GOT3 (cell line): ENCODE results near the gene TRPC3.

ENCODE experiments used
- DNase-seq: peaks from one replicate; lab custom pipeline; 2025; ENCODE audit warnings: mixed read lengths; lab: John Stamatoyannopoulos, UW

Gene TRPC3

DNA sequence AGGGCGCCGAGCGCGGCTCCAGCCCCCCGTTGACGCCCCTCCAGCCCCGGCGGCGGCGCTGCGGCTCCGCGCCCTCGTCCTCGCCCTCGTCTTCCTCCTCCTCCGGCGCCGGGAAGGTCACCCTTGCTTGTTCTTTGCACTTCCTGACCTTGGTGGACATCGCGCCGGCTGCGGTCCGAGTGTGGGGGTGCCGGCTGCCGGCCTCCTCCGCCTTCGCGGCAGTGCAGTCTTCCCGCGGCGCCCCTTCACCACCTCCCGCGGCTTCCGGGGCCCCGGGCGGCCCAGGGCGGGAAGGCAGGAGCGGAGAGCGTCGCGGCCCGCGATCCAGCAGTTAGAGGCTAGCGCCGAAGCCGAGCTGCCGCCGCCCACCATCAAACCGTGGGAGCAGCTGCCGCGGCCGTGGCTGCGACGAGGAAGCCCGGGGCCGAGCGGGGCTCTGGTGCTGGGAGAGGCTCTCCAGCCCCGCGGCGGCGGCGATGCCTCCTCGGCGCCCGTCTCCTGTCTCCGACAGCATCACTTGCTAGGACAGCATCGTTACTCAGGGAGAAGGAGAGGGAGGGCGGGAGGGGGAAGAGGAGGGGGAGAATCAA, at the start of gene TRPC3:
Gene TRPC3, minus strand, starts transcription at position 540 of the 590 bp plus-strand sequence. Its CDS starts 380 bp downstream, at position 160.
- no peak for DNase-seq

DNA sequence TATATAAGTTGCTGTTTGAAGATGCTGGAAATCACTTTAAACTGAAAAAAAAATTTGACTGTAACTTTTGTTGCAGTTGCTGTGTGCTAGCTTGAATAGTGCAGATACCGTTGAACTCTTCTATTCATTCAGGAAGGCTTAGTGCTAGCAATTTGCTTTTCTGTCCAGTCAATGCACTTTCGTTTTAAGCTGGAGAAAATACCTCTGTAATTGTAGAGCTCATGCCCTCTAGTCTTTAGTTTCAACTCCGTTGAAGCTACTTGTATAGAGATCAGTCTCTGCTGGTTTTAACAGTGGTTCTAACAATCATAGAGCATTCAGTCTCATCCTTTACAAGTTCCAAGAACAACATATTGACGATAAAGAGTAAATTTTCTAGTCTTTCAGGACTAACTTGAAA, 49.0 kb upstream of the TRPC3 start:
- DNase-seq, result no peak

DNA sequence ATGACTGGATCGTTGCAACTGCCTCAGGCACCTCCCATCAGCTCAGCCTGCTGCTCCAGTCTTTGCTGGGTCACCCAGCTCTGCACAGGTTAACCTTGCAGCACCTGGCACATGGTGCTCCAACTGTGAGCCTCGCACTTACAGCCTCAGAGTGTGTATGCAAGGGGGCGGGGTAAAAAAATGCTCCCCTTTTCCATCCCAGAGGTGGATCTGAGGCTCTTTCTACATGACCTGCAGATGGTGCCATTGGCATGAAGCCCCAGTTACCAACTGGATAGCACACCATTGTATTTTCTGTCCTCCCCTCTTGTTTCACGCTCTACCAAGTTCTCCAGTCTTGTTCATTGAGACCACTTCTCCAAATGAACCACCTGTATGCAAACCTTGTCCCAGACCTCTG, 46.2 kb upstream of the TRPC3 start:
- DNase-seq, result no peak

DNA sequence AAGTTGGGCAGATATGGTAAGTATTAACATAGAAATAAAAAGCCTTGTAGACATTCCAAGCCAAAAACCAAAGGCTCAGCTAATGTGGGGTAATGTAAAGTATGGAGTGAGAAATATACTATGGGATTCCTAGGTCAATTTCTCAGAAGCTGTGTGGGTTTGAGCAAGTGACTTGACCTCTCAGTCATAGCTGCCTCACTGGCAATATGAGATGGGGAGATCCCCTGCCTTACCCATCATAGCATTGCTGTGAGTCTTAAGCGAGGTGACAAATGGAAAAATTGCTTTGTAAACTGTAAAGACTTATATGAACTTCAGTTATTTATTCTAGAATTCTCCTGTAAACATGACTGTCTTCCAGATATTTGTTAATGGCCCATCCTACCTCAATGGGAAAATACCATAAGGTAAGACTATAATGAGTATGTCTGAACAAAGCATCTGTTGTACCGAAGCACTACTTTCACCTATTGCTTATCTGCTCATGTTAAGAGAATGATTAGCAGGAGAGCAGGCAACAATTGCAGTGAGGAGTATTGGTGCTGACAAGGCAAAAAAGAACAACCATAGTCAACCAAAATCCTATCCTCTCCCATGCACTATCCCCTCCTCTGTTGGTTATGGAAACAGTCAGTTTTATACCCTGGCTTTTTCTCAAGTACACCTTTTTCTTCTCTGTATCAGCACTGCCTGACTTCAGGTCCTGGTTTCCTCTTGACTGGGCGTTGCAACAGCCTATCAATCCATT, 44.1 kb upstream of the TRPC3 start:
- DNase-seq, result no peak

- DNase-seq, result no peak
Observed at GRCh38 chr4:121991968-121992367, 40.1 kb upstream of the TRPC3 start.

DNA sequence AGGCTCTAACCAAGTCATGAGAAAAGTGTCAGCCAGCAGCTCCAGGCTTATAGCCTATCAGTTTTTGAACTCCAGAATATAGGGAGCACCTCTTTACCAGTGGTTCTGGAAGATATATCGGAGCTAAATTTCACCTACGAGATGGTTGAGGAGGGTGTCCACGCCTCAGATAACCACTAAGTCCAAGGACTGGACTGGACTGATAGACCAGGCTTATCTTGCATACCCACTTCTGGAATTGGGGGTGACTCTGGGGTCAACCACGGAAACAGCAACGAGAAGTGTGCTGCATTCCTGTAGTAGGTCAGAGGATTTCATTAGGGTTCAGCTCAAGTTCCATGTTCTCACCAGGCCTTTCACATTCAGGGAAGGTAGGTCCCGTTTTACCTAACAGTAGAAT, 38.6 kb upstream of the TRPC3 start:
- DNase-seq, result no peak

GRCh38 chr4:121989715-121990114, 37.9 kb upstream of the TRPC3 start:
- no peak for DNase-seq

DNA sequence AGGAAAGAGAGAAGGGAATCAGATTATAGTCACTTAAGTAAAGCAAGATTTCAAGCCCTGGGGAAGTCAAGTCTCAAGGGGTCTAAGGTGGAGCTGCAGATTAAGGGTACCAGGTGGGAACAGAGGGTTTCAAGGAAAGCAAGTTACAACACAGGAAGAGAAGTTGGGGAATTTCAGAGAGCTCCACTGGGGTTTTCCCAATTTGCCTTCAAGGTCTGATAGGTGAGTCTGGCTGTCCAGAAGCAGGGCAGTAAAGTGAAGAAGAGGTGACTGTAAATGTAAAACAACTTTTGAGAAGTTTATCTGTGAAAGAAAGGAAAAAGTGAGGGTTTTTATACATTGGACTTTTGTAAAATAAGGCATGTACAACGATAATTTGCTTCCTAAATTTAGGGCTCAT, 37.1 kb upstream of the TRPC3 start:
- no peak for DNase-seq

DNA sequence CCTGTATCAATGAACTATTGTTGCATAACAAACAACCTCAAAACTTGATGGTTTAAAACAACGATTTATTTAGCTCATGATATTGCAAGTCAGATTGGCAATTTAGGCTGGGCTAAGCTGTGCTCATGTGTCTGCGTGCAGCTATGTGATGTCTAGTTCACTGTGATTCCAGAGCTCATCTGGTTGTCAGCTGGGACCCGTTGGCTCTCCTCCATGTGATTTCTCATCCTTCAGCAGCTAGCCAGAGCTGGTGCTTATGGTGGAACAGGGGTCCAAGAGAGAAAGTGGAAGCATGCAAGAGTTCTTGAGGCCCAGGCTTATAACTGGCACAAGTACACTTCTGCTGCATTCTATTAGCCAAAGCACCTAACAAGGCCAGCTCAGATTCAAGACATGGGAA, 28.8 kb upstream of the TRPC3 start:
- DNase-seq, result no peak

- DNase-seq, result no peak
Observed at GRCh38 chr4:121978172-121978516, 26.3 kb upstream of the TRPC3 start.

DNA sequence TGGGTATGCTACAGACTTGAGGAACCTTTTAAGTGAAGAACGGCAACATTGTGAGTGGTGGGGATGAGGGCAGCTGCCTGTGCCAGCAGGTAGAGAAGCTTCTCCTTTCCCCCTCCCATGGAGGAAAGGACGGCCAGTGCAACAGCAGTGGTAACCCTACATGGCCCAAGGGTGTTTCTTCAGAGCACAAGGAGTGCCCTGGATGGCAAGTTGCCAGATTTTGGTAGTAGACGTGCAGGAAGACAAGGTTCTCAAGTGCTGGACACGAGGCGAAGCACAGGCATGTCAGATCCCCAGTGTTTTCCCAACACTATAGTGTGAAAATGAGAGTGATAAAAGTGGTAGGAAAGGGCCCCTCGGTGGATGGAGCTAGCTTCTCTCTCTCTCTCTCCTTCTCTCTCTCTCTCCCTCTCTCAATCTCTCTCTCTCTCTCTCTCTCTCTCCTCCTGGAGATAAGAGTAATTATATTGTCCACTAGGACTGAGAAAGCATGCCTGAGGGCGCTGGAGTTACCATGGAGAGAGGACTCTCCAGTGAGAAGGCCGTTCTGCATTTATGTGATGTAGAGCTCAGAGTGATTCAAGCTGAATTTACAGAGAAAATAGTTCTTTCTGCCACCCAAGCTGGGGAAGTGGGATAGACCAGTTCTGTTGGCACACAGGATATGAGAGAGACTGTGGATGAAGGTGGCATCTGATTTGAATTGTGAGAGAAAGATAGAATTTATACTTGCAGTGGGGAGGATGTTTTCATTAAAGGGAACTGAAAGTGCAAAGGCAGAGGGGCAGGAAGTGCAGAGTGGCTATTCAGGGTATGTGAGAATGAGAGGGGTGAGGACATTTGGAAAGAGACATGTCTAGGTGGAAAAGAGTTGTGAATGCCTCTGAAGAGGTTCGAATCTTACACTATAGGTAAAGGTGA, 25.7 kb upstream of the TRPC3 start:
- no peak for DNase-seq

DNA sequence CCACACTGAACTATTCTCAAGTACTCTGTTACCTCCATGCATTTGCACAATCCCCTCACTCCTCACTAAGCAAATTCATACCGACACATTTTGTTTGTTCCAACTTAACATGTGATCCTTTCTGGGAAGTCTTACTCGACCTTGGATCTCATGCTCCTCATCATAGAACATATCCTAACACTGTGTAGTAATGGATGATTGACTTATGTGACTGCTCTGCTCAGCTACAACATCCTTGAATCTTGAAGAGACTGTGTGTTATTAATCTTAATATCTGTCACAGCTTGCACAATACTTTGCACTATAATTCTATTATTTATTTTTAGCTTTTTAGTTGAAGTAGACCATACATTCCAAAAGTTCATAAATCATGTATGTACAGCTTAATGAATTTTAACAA, 23.9 kb upstream of the TRPC3 start:
- no peak for DNase-seq

DNA sequence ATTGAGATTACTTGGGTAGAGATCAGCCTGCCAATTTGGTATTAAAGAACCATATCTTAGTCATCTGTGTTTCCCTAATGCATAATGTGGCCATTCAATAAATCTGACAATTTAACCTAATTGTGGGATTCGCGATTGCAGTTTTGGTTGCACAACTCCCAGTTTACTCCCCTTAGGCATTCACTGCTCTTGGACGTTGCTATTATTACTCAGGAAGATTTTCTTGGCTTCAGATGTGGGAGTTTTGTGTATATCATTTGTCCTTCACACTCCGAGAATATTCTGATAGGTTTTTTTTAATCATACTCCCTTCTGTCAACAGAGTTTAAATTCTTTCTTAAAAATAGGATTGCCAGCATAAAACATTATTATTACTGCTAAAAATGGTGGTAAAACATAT, 22.0 kb upstream of the TRPC3 start:
- DNase-seq, result no peak

DNA sequence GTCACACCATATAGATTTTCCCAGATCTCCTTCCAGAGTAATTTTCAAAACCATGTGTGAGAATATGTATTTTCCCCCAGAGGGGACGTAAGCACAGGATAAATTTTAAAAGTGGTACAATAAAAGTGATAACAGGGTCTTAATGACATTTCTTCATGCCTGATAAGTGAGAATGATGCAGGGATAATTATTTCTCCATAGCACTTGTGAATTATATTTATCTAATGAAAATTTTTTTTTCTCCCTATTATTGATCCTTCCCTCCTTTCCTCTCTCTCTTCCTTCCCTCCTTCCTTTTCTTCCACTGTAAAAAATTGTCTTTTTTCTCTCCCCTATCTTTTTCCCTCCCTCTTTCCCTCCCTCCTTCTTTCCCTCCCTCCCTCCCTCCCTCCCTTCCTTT, 17.0 kb upstream of the TRPC3 start:
- no peak for DNase-seq

- DNase-seq, result no peak
Observed at GRCh38 chr4:121964958-121965357, 13.1 kb upstream of the TRPC3 start.

- DNase-seq, result no peak
Observed at GRCh38 chr4:121960818-121961217, 9.0 kb upstream of the TRPC3 start.

DNA sequence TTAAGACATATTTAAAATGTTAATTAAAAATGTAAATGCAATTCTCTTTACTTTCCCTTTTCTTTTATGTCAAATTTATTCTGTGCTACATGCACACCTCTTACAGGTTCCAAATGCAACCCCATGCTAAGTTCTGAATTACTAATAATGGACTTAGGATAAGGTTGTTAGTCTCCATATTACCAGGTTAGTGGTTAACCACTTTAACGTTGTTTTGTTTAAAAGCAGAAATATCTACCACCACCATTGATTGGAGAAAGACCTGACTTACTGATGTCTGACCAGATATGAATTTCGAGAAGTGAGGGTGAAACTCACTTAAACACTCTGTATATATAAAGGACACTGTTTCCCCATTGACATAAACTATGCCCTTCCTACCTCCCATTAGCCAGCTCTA, 6.9 kb upstream of the TRPC3 start:
- no peak for DNase-seq

DNA sequence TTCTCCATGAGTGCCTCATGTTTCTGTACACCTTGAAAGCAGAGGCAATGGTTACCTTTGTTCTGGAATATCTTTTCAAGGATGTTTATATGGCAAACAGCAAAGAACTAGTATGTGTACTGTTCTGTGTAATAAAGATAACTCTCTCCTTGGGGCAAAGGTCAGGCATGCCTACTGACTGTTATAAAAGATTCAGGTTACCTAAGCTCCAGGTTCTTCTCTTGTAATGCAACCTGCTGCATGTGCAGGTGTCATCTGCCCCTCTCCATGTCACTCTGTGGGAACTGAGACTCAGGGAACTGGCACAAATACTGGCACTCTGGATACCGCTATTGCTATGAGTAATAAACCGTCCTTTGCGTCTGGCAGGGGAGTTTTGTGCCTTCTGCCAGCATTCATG, 5.4 kb upstream of the TRPC3 start:
- DNase-seq, result no peak

DNA sequence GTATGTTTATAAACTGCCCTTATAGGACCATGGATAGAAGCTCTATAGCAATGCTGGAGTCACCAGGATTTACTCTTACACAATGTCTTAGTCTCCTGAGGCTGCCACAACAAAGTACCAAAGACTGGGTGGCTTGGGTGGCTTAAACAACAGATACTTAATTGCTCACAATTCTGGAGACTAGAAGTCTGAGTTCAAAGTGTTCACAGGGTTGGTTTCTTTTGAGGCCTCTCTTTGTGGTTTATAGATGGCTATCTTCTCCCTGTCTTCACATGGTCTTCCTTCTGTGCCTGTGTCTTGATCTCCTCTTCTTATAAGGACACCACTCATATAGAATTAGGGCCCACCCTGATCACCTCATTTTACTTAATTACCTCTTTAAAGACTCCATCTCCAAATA, 2.0 kb upstream of the TRPC3 start:
- DNase-seq, result no peak

DNA sequence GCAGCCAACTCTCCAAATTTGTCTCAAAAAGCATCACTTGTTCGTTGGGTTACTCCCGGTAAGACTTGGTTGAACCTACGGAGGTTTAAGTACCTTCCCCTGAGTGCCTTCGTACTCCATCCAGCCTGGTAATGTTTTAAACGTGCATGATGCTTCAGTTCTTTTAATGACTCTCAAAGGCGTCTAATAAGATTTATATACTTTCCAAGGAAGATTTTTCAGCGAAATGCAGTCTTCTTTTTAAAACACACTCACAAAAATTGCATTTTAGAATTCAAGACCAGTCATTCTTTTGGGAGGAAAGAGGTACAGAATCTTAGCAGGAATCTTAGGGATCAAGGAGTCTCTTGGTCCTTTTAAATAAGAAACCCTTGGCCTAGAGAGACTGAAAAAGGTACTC, 430 bp upstream of the TRPC3 start:
- DNase-seq, result no peak

DNA sequence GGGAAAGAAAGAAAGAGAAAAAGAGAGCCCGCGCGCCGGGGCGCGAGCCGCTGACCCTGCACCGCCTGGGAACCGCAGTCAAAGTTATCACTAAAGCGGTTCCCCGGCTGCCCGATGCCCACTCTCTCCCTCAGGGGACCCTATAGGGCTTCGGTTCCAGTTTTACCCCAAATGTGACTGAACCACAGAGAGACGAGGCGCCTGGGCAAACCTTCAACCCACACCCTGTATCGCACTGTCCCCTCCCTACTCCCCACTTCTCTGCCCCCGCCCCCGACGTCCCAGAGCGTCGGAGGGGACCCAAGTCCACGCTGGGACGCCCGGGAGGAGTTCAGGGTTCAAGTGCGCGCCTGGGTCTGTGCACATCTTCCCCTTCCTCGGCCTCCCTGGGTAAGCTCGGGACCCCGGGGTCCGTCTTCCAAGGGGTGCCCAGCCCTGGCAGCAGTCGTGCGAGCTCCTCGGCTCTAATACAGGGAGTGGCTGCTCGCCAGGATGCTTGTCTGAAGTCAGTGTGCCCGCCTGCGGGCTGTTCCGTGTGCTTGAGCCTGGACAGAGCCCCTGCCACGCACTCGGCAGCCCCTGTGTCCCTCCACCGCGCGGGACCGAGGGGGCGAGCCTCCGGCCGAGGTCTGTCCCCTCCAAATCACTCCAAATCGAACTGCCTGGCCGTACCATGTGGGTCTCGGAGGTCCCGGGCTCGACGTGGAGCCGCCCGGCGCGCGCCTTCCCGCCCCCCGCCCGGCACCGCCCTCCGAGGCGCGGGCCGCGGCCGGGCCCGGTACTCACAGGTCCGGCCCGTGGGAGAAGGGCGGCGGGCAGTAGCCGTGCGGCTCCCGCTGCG, 960 bp downstream of the TRPC3 start:
- DNase-seq, result no peak

DNA sequence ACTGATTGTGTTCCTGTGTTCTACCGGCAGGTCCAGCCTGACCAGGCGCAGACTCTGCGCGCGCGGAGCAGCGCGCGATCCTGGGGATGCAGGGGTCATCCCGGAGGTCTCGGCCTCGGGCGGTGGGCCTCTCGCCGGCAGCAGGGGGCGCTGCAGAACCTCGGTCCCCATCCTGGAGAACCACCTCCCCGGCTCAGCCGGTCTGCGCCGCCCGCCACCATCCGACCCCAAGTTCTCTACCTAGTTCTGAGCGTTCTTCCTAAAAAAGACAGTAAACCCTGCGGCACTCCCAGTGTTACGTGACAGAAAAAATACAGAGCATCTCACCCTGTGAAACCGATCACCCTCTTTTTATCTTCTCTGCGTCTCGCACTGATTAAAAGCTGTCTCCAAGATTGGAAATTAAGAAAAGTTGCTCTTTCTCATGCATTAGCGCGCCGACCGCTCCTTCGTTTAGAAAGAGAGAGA, 1.6 kb downstream of the TRPC3 start:
- peak; percentile 24 for DNase-seq
